Measurements from ENCODE around the gene TIFAB. TPM values are rescaled to one million over a fixed set of nuclear protein-coding genes. Genes with fewer than 3 reads are reported as not detected.

The TIFAB gene
- polyA plus RNA-seq, 3 donors = 0.14 to 0.24 (median 0.23) TPM

GRCh38 chr5:135446615-135447014 is 5.5 kb downstream of the TIFAB start:
- DNase-seq (ENCODE audit: extremely low read depth in 1 of 11, low read depth in 9 of 11, low spot score in 4 of 11) = no peak

DNA sequence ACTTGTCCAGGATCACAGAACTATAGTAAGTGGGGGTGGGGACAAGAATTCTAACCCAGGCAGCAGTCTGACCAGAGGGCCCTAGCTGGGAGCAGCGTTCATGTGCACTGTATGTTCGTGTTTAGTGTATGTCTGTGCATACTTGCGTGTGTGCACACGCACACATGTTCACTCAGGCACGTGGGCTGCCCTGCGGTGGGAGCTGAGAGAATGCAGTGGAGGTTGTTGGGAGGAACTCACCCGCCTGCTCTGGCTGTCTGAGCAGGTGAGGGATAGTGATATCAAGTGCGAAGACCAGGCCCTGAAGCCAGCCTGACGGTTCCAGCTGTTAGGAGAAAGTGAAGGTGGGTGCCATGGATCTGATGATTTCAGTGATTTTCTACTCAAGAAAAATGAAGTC is 5.9 kb downstream of the TIFAB start:
- no peak for DNase-seq (ENCODE audit: extremely low read depth in 1 of 11, low read depth in 9 of 11, low spot score in 4 of 11)

DNA sequence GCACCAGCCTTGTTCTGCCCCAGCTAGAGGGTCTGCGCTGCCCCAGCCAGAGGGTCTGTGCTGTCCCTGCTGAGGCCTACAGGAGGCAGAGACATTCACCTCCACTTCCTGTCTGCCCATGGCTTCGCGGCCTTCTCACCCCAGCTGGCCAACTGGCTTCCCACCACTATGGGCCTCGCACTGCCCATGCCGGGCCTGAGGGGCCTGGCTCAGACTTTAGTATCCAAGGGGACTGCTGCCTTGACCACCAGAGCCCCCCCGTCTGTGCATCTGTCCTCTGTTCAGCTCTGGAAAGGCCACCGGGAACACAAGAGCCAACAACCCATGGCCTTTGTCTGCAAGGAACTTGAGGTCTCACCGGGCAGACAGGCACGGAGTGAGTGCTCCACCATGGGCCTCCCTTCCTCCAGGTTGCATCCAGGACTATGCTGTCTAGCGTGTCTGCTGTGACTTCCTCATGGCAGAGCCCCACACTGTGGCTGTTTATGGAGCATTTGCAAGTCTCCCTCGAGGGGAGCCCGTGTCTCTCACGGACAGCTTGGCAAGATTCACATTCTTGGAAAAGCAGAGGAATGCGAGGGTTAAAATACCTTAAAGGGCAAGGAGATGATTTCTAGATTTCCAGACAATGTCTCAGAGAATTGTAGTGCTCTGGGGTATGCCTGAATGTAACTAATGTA is 6.7 kb downstream of the TIFAB start:
- DNase-seq (ENCODE audit: extremely low read depth in 1 of 11, low read depth in 9 of 11, low spot score in 4 of 11) = no peak

DNA sequence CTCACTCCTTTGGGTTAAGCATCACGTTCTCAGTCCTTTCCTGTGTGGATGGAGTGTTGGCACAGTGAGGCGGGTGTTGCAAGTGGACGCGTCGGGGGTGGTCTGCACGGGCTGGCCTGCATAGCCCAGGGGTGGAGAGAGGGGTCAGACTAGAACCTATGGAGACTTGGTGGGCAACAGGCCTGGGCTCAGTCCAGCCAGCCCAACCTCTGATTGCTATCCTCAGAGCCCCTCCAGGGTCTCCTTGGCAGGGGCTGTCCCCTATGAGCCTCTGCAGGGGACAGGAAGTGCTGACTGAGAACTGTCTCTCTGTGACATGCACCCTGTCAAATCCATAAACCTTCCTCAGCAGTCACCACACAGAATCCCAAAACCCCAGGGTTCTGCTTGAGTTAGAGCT is 7.3 kb downstream of the TIFAB start:
- DNase-seq (ENCODE audit: extremely low read depth in 1 of 11, low read depth in 9 of 11, low spot score in 4 of 11) = no peak

- DNase-seq (ENCODE audit: extremely low read depth in 1 of 11, low read depth in 9 of 11, low spot score in 4 of 11) = no peak
These were observed 7.8 kb downstream of the TIFAB start for GRCh38 chr5:135444360-135444759.

GRCh38 chr5:135443161-135443960 is 8.8 kb downstream of the TIFAB start:
- DNase-seq (ENCODE audit: extremely low read depth in 1 of 11, low read depth in 9 of 11, low spot score in 4 of 11) = no peak

- no peak for DNase-seq (ENCODE audit: extremely low read depth in 1 of 11, low read depth in 9 of 11, low spot score in 4 of 11)
These were observed 9.6 kb downstream of the TIFAB start for GRCh38 chr5:135442431-135443160.

DNA sequence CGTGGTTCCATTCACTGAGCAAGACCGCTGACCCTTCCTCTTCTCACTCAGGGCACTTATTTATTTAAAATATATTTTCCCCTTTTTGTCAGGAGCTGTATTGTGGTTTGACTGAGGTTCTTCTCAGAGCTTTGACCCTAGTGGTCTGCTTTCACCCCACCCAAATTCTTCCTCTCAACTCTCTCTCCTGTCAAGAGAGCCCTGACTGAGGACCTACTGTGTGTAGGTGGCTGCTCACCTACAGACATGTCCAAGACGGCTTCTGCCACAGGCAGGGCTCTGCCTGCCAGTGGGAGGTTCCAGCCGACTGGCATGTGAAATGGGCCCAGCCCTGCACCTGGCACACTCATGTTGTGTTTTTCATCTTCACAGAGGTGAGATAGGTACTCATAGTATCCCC is 10.2 kb downstream of the TIFAB start:
- no peak for DNase-seq (ENCODE audit: extremely low read depth in 1 of 11, low read depth in 9 of 11, low spot score in 4 of 11)

DNA sequence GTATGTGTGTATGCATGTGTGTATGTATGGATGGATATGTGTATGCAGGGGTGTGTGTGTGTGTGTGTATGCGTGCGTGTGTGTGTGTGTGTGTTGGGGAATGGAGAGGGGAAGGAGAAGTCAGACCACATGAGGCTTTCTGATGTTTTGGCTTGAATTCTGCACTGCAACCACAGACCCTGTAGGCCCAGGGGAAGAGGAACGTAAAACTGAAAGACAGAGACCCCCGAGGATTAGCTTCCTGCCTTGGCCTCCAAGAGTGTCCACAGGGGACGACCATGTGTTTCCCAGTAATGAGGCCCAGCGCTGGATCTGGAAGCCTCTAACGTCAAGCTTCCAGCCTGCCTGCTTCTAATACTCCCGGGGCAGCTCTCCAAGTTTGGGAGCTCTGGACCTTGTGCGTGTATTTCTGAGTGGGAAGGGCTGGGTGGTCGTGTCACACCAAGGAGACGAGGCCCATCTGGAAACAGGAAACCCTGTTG is 10.8 kb downstream of the TIFAB start:
- peak in 6 of 11 donors; percentile 26 to 60 (median 43) for DNase-seq (ENCODE audit: extremely low read depth in 1 of 11, low read depth in 9 of 11, low spot score in 4 of 11)

DNA sequence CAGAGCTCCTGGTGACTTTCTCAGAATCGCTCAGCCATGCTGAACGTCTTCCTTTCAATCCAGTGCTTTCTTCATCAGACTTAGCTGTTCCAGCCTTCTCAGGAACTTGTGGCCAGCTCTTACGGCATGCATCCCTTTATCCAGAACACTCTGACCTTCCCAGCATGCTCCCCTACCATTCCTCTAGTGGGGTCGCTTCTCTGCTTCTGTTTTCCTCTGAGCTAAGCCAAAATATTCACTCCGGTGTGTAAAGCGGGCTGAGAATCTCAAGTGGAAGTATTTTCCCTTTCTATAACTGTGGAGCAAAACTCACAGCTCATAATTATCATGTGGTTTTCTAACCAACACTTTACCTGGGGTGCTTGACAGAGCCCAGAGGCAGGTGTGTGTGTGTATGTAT is 11.2 kb downstream of the TIFAB start:
- no peak for DNase-seq (ENCODE audit: extremely low read depth in 1 of 11, low read depth in 9 of 11, low spot score in 4 of 11)

DNA sequence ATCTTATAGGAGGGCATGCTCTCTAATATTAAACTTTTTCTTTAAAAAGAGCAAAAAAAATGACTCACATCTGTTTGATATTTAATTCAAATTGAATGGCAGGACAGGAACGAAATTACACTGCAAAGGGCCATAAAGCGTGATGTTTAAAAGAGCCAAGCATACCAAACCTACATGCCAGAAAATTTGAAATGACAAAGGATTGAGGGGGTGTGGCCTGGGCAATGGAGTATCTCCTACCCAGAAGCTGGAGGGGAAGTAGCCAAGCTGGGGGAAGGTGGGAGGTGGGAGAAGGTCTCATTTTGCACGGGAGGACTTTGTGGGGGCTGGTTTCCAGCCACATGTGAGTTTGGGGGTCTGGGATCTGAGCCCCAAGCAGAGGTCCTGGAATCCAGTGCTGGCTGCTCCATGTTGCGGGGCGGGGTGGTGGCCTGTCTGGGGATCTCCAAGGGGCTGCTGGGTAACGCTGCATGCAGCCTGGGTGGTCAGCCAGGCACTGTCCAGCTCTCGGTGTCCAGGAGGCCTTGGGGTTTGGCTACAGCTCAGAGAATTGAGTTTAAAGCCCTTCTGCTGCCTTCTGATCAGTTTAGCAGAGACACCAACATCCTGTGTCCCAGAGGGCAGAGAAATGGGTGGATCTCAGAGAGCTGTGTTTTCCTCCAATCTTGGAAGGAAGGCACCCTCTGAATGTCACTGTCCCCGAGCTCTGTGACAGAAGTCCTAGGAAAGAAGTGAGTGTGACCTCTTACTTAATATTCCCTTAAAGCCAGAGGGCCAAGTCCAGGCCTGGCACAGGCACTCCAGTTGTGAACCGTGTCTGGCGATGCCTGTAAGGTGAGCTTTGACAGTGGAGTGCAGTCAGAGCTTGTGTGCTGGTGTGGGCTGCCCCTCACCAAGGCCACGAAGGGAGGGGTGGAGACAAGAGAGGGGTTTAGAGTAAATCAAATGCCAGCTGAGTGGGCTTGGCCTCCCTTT is 12.6 kb downstream of the TIFAB start:
- no peak for DNase-seq (ENCODE audit: extremely low read depth in 1 of 11, low read depth in 9 of 11, low spot score in 4 of 11)

GRCh38 chr5:135438636-135439221 is 13.4 kb downstream of the TIFAB start:
- DNase-seq (ENCODE audit: extremely low read depth in 1 of 11, low read depth in 9 of 11, low spot score in 4 of 11) = no peak

- DNase-seq (ENCODE audit: extremely low read depth in 1 of 11, low read depth in 9 of 11, low spot score in 4 of 11) = no peak
These were observed 14.2 kb downstream of the TIFAB start for GRCh38 chr5:135437796-135438560.

DNA sequence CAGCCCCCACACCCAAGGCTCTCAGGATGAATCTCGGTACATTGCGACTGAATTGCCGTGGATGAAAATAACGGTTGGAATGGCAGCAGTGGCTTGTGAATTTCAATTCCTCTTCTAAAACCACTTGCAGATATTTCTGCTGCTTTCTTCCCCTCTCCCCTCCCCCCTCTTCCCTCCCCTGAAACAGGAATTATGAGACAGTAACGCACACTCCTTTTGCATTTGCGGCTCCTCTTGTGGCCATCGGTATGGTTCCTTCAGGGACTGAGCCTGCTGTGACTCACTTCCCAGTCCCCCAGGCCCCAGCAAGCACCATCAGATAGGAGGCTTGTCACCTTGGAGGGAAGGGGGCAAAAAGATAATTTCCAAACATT is 14.7 kb downstream of the TIFAB start:
- DNase-seq (ENCODE audit: extremely low read depth in 1 of 11, low read depth in 9 of 11, low spot score in 4 of 11) = no peak

DNA sequence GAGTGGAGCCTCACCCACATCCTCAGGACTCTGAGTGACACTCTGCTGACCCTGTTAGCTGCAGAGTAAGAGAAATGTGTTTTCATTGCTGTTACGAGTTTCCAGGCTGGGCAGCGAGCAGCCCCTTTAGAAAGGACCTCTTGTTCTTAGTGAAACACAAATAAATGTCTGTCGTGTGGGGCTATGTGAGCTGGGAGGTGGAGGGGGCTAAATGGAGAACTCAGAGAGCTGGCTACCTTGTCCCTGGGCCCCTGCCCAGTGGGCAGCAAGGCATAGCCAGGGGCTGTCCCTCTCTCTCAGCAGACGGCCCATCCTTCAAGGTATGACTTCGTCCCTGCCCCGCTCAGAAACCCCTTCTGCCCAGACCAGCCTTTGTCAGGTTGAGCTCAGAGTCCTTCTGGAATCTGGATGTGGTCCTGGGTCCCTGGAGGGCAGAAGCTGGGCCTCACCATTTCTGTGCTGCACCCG is 15.2 kb downstream of the TIFAB start:
- DNase-seq (ENCODE audit: extremely low read depth in 1 of 11, low read depth in 9 of 11, low spot score in 4 of 11) = no peak

DNA sequence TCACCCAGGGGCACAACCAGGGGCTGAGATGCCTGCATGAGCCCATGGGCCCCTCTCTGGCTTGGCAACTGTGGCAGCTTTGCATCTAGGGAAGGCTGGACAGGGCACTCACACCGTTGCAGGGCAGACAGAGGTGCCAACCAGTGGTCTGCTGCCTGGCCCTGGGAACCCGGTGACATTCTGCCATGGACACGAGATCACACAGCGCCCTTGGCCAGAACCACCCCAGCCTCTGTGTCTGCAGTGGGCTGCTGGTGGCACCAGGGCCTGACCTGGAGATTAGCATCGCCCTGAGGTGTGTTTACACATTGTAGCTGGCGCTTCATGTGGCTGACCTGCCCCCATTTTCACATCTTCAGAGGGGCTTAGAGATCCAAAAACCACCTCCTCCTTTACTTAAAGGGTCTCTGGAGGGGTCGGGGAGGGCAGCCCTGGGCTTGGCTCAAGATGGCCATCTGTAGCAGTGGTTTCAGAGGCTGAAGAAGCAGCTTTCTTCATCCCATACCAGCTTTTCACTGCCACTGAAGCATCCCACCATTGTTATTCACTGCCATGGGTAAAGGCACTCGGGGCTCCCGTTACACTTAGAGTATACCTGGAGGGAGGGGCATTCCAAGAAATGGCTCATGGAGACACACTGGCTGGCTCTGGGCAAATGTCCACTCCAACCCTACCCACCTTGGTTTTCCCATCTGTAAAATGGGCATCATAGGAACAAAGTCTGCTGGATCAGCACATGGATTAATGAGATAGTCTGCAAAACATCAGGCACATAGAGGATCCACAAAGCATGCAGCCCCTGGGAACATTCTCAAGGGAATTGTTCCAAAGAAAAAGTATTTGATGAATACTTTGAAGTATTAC is 16.5 kb downstream of the TIFAB start:
- DNase-seq (ENCODE audit: extremely low read depth in 1 of 11, low read depth in 9 of 11, low spot score in 4 of 11) = no peak
